Measurements from ENCODE around the gene TFDP2. TPM values are rescaled to one million over a fixed set of nuclear protein-coding genes. Genes with fewer than 3 reads are reported as not detected.
"Not testable (repeated sequence)": the region's sequence is repeated elsewhere in the genome, so short reads cannot be mapped to it uniquely, and the experiment has no call there.

Gene TFDP2
- total and polyA plus RNA-seq, 11 donors: 18.3 to 80.9 (median 52.2) TPM

GRCh38 chr3:142140608-142141285, 8.6 kb downstream of the TFDP2 start:
- H3K4me1 ChIP-seq; ATAC-seq; H3K27ac ChIP-seq; H3K9me3 ChIP-seq; H3K4me3 ChIP-seq; H3K27me3 ChIP-seq; intact Hi-C loops (cut with DNase I); DNase-seq: not testable (repeated sequence)
- peaks cover 0 to 14% (median 0%) of the 10 kb centered on the region in 9 donors for H3K36me3 ChIP-seq
- 91 to 97% (median 96%) methylated on average over 10 to 15 of the region's 15 CpGs for WGBS, 4 donors
- peak in 1 of 12 donors; percentile 11 for TF ChIP-seq CTCF (IDR thresholded peaks at IDR 0.05)

GRCh38 chr3:142137089-142137488, 12.3 kb downstream of the TFDP2 start:
- DNase-seq; H3K27me3 ChIP-seq; H3K4me3 ChIP-seq; H3K9me3 ChIP-seq; H3K27ac ChIP-seq; ATAC-seq; intact Hi-C loops (cut with DNase I); H3K4me1 ChIP-seq: not testable (repeated sequence)
- peaks cover 0 to 14% (median 0%) of the 10 kb centered on the region in 9 donors for H3K36me3 ChIP-seq
- 79 to 96% (median 81%) methylated on average over 2 of the region's 2 CpGs for WGBS, 4 donors

- Histone ChIP-seq H3K27me3 (no peaks in the 10 kb centered on the region), H3K27ac (no peak overlapping the region), H3K36me3 (peaks cover 0 to 6% (median 0%) of the 10 kb centered on the region in 9 donors), H3K4me1 (no peaks in the 10 kb centered on the region), H3K9me3 (no peaks in the 10 kb centered on the region), H3K4me3 (no peak overlapping the region)
- intact Hi-C loops (cut with DNase I): no loop called here
- no peak for ATAC-seq
- 42 to 64% (median 49%) methylated on average over 3 of the region's 3 CpGs for WGBS, 4 donors
- TF ChIP-seq POLR2A (IDR thresholded peaks at IDR 0.05) (no peak), CTCF (IDR thresholded peaks at IDR 0.05) (no peak)
- no peak for DNase-seq
Measured at GRCh38 chr3:142134799-142135325, 14.5 kb downstream of the TFDP2 start.

- Histone ChIP-seq H3K9me3 (no peaks in the 10 kb centered on the region), H3K27ac (no peak overlapping the region), H3K36me3 (no peaks in the 10 kb centered on the region), H3K4me1 (no peaks in the 10 kb centered on the region), H3K4me3 (no peak overlapping the region), H3K27me3 (no peaks in the 10 kb centered on the region)
- ATAC-seq (no peak), DNase-seq (no peak)
- 93 to 98% (median 97%) methylated on average over 2 of the region's 2 CpGs for WGBS, 4 donors
- no peak for TF ChIP-seq CTCF (IDR thresholded peaks at IDR 0.05)
- no peak for TF ChIP-seq POLR2A (IDR thresholded peaks at IDR 0.05)
- intact Hi-C loops (cut with DNase I): loop anchor here in 5 of 10 donors (5.0 to 10.0 kb wide), 4 partner anchors 145 to 155 kb away; no protein-coding TSS in a partner anchor
Measured at GRCh38 chr3:142129516-142130171, 19.7 kb downstream of the TFDP2 start.
